GM23338 (cell line): ENCODE results near the gene PPP1CA.

Experiments used
- CREB1 ChIP-seq: fragments of 250-450 bp; sonication (Bioruptor Pico); IDR thresholded peaks from 2 replicates; pipeline ENCODE4 v1.5.0; 2020; ENCODE audit warnings: low read depth, mild to moderate bottlenecking, moderate library complexity
- CTCF ChIP-seq, 2 experiments: fragments of 200-600 bp in 1 of 2; sonication (generic) in 1 of 2; conservative IDR thresholded peaks; 2 replicates each; pipeline versions ENCODE4 v1.5.1 to v1.6.1; 2016 to 2017; ENCODE audit warnings: antibody characterized with exemption in 2 of 2, low read depth in 2 of 2, mild to moderate bottlenecking in 2 of 2, moderate library complexity in 1 of 2
- EZH2 ChIP-seq: fragments of 200-600 bp; sonication (generic); IDR thresholded peaks from one replicate; pipeline ENCODE4 v1.8.0; 2017; ENCODE audit warnings: antibody characterized with exemption, mild to moderate bottlenecking, low read depth; ENCODE audit not compliant: unreplicated experiment
- EZH2phosphoT487 ChIP-seq: fragments of 200-600 bp; sonication (generic); IDR thresholded peaks from one replicate; pipeline ENCODE4 v1.8.1; 2018; ENCODE audit warnings: antibody characterized with exemption; ENCODE audit not compliant: unreplicated experiment
- JUNB ChIP-seq: IDR thresholded peaks from one replicate; pipeline ENCODE4 v1.6.1; 2016; ENCODE audit warnings: antibody characterized with exemption; ENCODE audit not compliant: unreplicated experiment
- POLR2AphosphoS5 ChIP-seq: IDR thresholded peaks from 2 replicates; pipeline ENCODE4 v1.6.1; 2016; ENCODE audit warnings: antibody characterized with exemption, low read depth
- REST ChIP-seq: IDR thresholded peaks from one replicate; pipeline ENCODE4 v1.6.1; 2018; ENCODE audit warnings: antibody characterized with exemption; ENCODE audit not compliant: unreplicated experiment

- TF ChIP-seq CREB1 (CRISPR knock-in tag) (no peak), CTCF (conservative IDR thresholded peaks at IDR 0.05; ENCODE audit: low read depth in 2 of 2) (no peak), REST (no peak), POLR2AphosphoS5 (no peak), EZH2 (no peak), EZH2phosphoT487 (no peak), JUNB (no peak)
These were observed 15.8 kb upstream of the PPP1CA start for GRCh38 chr11:67417425-67417824.
